HL-60 (cell line): ENCODE results near the gene SRSF9.

Source experiments
- CTCF ChIP-seq: IDR thresholded peaks from one replicate; pipeline ENCODE4 v1.5.1; 2011; ENCODE audit warnings: low read length, control low read depth, inconsistent platforms; ENCODE audit not compliant: insufficient read depth
- GABPA ChIP-seq: IDR thresholded peaks from 2 replicates; pipeline ENCODE4 v1.6.1; 2012; ENCODE audit warnings: low read depth
- POLR2AphosphoS5 ChIP-seq: IDR thresholded peaks from 2 replicates; pipeline ENCODE4 v1.6.1; 2012; ENCODE audit warnings: low read depth
- REST ChIP-seq: IDR thresholded peaks from 2 replicates; pipeline ENCODE4 v1.6.1; 2012; ENCODE audit warnings: low read depth; ENCODE audit not compliant: insufficient replicate concordance

GRCh38 chr12:120498870-120499515 lies 29.4 kb upstream of the SRSF9 start:
- TF ChIP-seq CTCF (no peak), GABPA (no peak), REST (no peak), POLR2AphosphoS5 (no peak)
